Psoas muscle (tissue), 8 donors: ENCODE results near the gene NADSYN1. TPM values are rescaled to one million over a fixed set of nuclear protein-coding genes. Genes with fewer than 3 reads are reported as not detected.

Experiments used
- ATAC-seq, 4 donors: fragments of 200-7000 bp; cut with Tn5 transposase; one replicate each; pipeline ENCODE4 v1.9.1; 2020; ENCODE audit warnings: moderate library complexity in 3 of 4, mild to moderate bottlenecking in 2 of 4
- DNase-seq, 2 donors: peaks; one replicate each; pipeline ENCODE4 v3.0.0-alpha.2; 2020
- H3K27ac ChIP-seq: fragments of 200-600 bp; one replicate; pipeline ENCODE4 v1.8.0; 2022
- H3K27me3 ChIP-seq, 3 donors: fragments of 200-600 bp in 1 of 3; one replicate each; pipeline versions ENCODE4 v1.6.1 to v1.8.0; 2013 to 2022; ENCODE audit warnings: low read length in 2 of 3, mild to moderate bottlenecking in 2 of 3, moderate library complexity in 1 of 3; ENCODE audit not compliant: insufficient read depth in 3 of 3
- H3K36me3 ChIP-seq, 2 donors: fragments of 200-600 bp in 1 of 2; one replicate each; pipeline versions ENCODE4 v1.6.1 to v1.8.0; 2013 to 2022; ENCODE audit warnings: low read depth in 1 of 2, mild to moderate bottlenecking in 1 of 2, moderate library complexity in 1 of 2; ENCODE audit not compliant: insufficient read depth in 1 of 2
- H3K4me1 ChIP-seq: fragments of 200-600 bp; one replicate; pipeline ENCODE4 v1.8.0; 2022
- H3K4me3 ChIP-seq: fragments of 200-600 bp; one replicate; pipeline ENCODE4 v1.8.0; 2022; ENCODE audit warnings: mild to moderate bottlenecking
- H3K9me3 ChIP-seq: fragments of 200-600 bp; one replicate; pipeline ENCODE4 v1.8.0; 2022
- WGBS, 3 donors: extraction: QIAGEN DNeasy Blood & Tissue Kit; methylation state at CpG; one replicate each; pipeline versions ENCODE4 v1.1.6 to v1.1.7; 2013; 5-methylcytosine and 5-hydroxymethylcytosine counted together
- intact Hi-C, 2 donors: fragments of 100-400 bp; cut with DNase I; formaldehyde crosslinking; loops; one replicate each; pipeline versions ENCODE4 v1.11.0 to v1.14.2; 2022
- polyA plus RNA-seq, 3 donors: library from polyadenylated mRNA; stranded (reverse); fragments of 200-250 nt; gene quantifications; one replicate each; pipeline ENCODE4 v1.2.3, GENCODE V29; 2013
- total RNA-seq, 4 donors: library from RNA; stranded (reverse); fragmentation: NEBNext Ultra II Directional in 2 of 4; extraction: Animal tissue kit (Norgen Biotek cat#: 25700) in 2 of 4; gene quantifications; one replicate each; pipeline versions ENCODE4 v1.2.1 to v1.2.4, GENCODE V29; 2021 to 2023
- TF ChIP-seq, protein P1 (sequence below): fragments of 200-600 bp; IDR thresholded peaks from one replicate; pipeline ENCODE4 v1.8.0; 2022; ENCODE audit warnings: antibody characterized with exemption
- donor health status: healthy with polysubstance abuse.
- donor health status: DM: no; HTN: no; CAD: no; lungs with moderate emphysema.
- donor health status: Bipolar disorder and iron deficiency.
- donor health status: healthy.
- donor health status: DM: yes; HTN: yes; CAD: no.
- donor health status: DM: no; HTN: no; CAD: no.
- donor health status: DM: no; HTN: no; CAD: no.
- donor health status: DM: yes; HTN: yes; CAD: no.

The NADSYN1 gene
- total and polyA plus RNA-seq, 7 donors, result 7.8 to 19.3 (median 13.0) TPM

GRCh38 chr11:71482746-71483364 lies 29.9 kb downstream of the NADSYN1 start:
- TF ChIP-seq, protein P1, sequence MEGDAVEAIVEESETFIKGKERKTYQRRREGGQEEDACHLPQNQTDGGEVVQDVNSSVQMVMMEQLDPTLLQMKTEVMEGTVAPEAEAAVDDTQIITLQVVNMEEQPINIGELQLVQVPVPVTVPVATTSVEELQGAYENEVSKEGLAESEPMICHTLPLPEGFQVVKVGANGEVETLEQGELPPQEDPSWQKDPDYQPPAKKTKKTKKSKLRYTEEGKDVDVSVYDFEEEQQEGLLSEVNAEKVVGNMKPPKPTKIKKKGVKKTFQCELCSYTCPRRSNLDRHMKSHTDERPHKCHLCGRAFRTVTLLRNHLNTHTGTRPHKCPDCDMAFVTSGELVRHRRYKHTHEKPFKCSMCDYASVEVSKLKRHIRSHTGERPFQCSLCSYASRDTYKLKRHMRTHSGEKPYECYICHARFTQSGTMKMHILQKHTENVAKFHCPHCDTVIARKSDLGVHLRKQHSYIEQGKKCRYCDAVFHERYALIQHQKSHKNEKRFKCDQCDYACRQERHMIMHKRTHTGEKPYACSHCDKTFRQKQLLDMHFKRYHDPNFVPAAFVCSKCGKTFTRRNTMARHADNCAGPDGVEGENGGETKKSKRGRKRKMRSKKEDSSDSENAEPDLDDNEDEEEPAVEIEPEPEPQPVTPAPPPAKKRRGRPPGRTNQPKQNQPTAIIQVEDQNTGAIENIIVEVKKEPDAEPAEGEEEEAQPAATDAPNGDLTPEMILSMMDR, result no peak
- intact Hi-C loops, result no loop called here
- 96 to 98% (median 97%) methylated on average over 13 of the region's 13 CpGs for WGBS, 3 donors
- no peak overlapping the region for H3K27ac ChIP-seq
- H3K36me3 ChIP-seq, result peaks cover 0 to 86% of the 10 kb centered on the region in 2 donors
- H3K4me3 ChIP-seq, result no peak overlapping the region
- no peaks in the 10 kb centered on the region for H3K9me3 ChIP-seq
- no peaks in the 10 kb centered on the region for H3K4me1 ChIP-seq
- no peaks in the 10 kb centered on the region for H3K27me3 ChIP-seq
- DNase-seq (no peak), ATAC-seq (no peak)

- Histone ChIP-seq H3K27ac (no peak overlapping the region), H3K4me1 (no peaks in the 10 kb centered on the region), H3K36me3 (peaks cover 0 to 78% of the 10 kb centered on the region in 2 donors), H3K27me3 (no peaks in the 10 kb centered on the region), H3K4me3 (no peak overlapping the region), H3K9me3 (no peaks in the 10 kb centered on the region)
- TF ChIP-seq, protein P1, result no peak
- DNase-seq, result no peak
- ATAC-seq, result no peak
- 96 to 98% (median 98%) methylated on average over 6 of the region's 6 CpGs for WGBS, 3 donors
- intact Hi-C loops, result no loop called here
These were observed 30.7 kb downstream of the NADSYN1 start for GRCh38 chr11:71483692-71484091.

- intact Hi-C loops, result no loop called here
- TF ChIP-seq, protein P1, result no peak
- Histone ChIP-seq H3K27me3 (no peaks in the 10 kb centered on the region), H3K9me3 (no peaks in the 10 kb centered on the region), H3K27ac (no peak overlapping the region), H3K4me1 (no peaks in the 10 kb centered on the region), H3K4me3 (no peak overlapping the region), H3K36me3 (peaks cover 0 to 74% of the 10 kb centered on the region in 2 donors)
- no peak for ATAC-seq
- 92 to 93% (median 93%) methylated on average over 23 of the region's 23 CpGs for WGBS, 3 donors
- no peak for DNase-seq
These were observed 31.5 kb downstream of the NADSYN1 start for GRCh38 chr11:71484248-71485062.

- DNase-seq (no peak), ATAC-seq (no peak)
- Histone ChIP-seq H3K4me3 (no peak overlapping the region), H3K36me3 (peaks cover 0 to 72% of the 10 kb centered on the region in 2 donors), H3K4me1 (no peaks in the 10 kb centered on the region), H3K27me3 (no peaks in the 10 kb centered on the region), H3K9me3 (no peaks in the 10 kb centered on the region), H3K27ac (no peak overlapping the region)
- 74 to 94% (median 88%) methylated on average over 5 to 6 of the region's 6 CpGs for WGBS, 3 donors
- TF ChIP-seq, protein P1, result no peak
- intact Hi-C loops, result no loop called here
These were observed 32.0 kb downstream of the NADSYN1 start for GRCh38 chr11:71485063-71485399.
